Measurements from ENCODE around the gene FUT7.

Gene FUT7

DNA sequence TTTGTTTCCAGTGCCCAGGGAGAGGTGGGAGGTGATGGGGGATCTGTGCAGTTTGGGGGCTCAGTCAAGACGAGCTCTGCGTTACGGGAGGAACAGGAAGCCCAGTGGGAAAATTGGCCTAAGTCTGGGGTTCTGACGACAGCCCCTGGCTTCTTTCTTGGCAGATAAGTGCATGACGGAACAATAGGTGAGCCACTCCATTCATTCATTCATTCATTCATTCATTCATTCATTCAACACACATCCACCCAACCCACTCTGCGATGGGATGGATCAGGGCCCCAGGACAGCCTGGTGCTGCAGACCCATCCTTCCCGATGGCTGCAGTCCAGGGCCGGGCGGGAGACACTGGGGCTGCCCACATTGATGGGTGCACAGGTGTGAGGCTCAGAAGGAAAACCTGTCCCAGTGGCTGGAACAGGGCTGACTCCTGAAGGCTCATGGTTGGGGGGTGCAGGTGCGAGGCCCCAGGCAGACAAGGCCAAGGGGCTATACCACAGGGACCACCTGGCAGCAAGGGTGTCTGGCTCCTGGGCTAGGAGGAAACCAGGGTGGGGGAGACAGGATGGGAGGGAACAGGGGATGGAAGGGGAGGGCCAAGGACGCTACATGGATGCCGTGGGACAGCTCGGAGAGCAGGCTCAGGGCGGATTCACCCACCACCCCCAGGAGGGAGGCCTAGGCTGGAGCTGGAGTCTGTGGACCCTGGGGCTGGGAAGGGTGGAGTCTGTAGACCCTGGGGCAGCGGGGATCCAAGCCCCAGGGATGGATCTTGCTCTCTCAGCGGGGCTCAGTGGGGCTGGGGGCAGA is 51.0 kb downstream of the FUT7 start:
- no peak for DNase-seq

Measured in NCI-H510A treated with DMSO at 0.1 percent for 48 hours (cell line).